ENCODE data around the gene ZNF785. TPM values are rescaled to one million over a fixed set of nuclear protein-coding genes. Genes with fewer than 3 reads are reported as not detected.
A peak's percentile ranks its signal among the peaks of the same experiment; 100 is the strongest.
"Not testable (repeated sequence)": the region's sequence is repeated elsewhere in the genome, so short reads cannot be mapped to it uniquely, and the experiment has no call there.

ZNF785 gene
- total RNA-seq, 4 donors from 2014 or later: 0.70 to 3.2 (median 1.0) TPM

GRCh38 chr16:30541502-30542329 is 43.8 kb downstream of the ZNF785 start:
- H3K4me1 ChIP-seq: peaks cover 0 to 12% of the 10 kb centered on the region in 2 donors
- no peaks in the 10 kb centered on the region for H3K9me3 ChIP-seq
- H3K27ac ChIP-seq: peak overlapping the region in 2 of 4 donors; percentile 2 to 27
- in situ Hi-C loops (cut with MboI; ENCODE audit: low sequenced_read_pairs in 4 of 4): no loop called here
- no peaks in the 10 kb centered on the region for H3K27me3 ChIP-seq
- peak in 1 of 2 donors; percentile 23 for ATAC-seq
- intact Hi-C loops (cut with DNase I; ENCODE audit: low total_unique reads): no loop called here
- TF ChIP-seq CTCF (IDR thresholded peaks at IDR 0.05 in 4 of 5, conservative IDR thresholded peaks at IDR 0.05 in 1 of 5) (no peak), POLR2A (IDR thresholded peaks at IDR 0.05) (no peak)
- DNase-seq: no peak
- no peaks in the 10 kb centered on the region for H3K36me3 ChIP-seq
- H3K4me3 ChIP-seq: no peak overlapping the region

GRCh38 chr16:30540916-30541464 is 44.5 kb downstream of the ZNF785 start:
- H3K36me3 ChIP-seq; in situ Hi-C loops (cut with MboI; ENCODE audit: low sequenced_read_pairs in 4 of 4); DNase-seq; ATAC-seq; H3K4me3 ChIP-seq; H3K27me3 ChIP-seq; H3K9me3 ChIP-seq; H3K27ac ChIP-seq; intact Hi-C loops (cut with DNase I; ENCODE audit: low total_unique reads): not testable (repeated sequence)
- H3K4me1 ChIP-seq: peaks cover 3 to 14% of the 10 kb centered on the region in 2 donors

DNA sequence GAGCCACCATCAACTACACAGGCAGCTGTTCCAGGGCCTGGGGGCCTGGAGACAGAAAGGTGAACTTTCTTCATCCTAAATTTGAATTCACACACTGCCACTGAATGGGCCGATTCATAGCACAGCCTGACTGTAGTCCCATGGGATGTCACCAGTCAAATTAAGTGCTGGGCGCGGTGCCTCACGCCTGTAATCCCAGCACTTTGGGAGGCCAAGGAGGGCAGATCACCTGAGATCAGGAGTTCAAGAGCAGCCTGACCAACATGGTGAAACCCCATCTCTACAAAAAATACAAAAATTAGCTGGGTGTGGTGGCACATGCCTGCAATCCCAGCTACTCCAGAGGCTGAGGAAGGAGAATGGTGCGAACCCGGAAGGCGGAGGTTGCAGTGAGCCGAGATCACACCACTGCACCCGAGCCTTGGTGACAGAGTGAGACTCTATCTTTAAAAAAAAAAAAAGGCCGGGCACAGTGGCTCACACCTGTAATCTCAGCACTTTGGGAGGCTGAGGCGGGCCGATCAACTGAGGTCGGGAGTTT is 45.4 kb downstream of the ZNF785 start:
- in situ Hi-C loops (cut with MboI; ENCODE audit: low sequenced_read_pairs in 4 of 4): loop anchor here in 2 of 4 donors (10.0 kb wide), 2 partner anchors 95 to 105 kb away; partner anchors contain the start of genes DCTPP1 (in 1 of the 2) and SEPHS2 (in 1 of the 2)
- ATAC-seq: not testable (repeated sequence)

DNA sequence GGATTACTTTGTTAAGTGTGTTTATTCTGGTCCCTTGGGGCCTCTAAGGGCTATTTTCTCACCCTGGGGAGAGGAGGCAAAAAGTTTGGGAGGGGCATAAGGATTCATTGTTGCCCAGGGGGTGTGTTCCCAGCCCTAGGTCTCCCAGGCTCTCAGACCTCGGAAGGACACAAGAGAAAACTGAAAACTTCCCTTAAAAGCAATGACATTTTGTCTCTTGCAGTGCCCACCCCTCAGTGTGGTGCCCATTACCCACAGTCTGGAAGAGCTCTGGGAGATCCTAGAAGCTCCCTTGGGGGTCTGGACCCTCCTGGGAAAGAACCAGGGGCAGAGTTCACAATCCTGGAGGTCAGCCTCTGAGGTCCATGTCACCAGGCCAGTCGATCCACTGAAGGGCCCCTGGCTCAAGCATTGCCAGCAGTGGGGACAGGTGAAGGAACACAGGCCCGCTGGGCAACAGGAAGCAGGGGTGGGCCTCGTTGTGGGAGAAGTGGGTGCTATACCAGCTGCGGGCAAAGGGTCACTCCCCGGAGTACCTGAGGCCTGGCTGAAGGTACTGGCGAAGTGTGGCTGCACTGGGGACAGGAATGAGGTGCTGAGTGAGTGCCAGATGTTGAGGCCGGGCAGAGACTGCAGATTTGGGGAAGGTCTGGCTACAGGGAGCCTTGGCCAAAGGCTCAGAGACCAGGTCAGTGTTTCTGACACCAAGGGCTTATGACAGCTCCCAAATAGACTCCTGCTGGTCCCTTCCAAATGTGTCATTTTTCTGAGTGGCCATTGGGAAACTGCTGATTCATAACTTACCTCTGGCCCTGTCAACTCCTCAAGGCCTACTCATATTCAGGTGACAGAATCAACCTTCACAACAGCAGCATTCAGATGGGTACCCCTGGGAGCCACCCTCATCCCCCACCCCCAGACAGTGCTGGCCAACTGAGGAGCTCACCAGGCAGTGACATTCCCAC is 46.2 kb downstream of the ZNF785 start:
- Histone ChIP-seq H3K27me3 (no peaks in the 10 kb centered on the region), H3K36me3 (no peaks in the 10 kb centered on the region), H3K27ac (no peak overlapping the region), H3K9me3 (no peaks in the 10 kb centered on the region), H3K4me3 (no peak overlapping the region), H3K4me1 (peaks cover 8 to 23% of the 10 kb centered on the region in 2 donors)
- TF ChIP-seq POLR2A (IDR thresholded peaks at IDR 0.05): no peak
- no peak for TF ChIP-seq CTCF (IDR thresholded peaks at IDR 0.05 in 4 of 5, conservative IDR thresholded peaks at IDR 0.05 in 1 of 5)
- ATAC-seq (no peak), DNase-seq (no peak)
- in situ Hi-C loops (cut with MboI; ENCODE audit: low sequenced_read_pairs in 4 of 4) (loop anchor here in 2 of 4 donors (10.0 kb wide), 2 partner anchors 94 to 104 kb away; partner anchors contain the start of genes DCTPP1 (in 1 of the 2) and SEPHS2 (in 1 of the 2)), intact Hi-C loops (cut with DNase I; ENCODE audit: low total_unique reads) (loop anchor here (10.0 kb wide), 1 partner anchor 544 kb away; the partner anchor contains the start of genes HIRIP3 and INO80E)

More for the DNA sequence above, 45.4 kb downstream of the ZNF785 start:
- DNase-seq, H3K4me3 ChIP-seq, H3K27ac ChIP-seq, H3K9me3 ChIP-seq, H3K27me3 ChIP-seq, H3K36me3 ChIP-seq: not testable (repeated sequence)
- intact Hi-C loops (cut with DNase I; ENCODE audit: low total_unique reads): loop anchor here (10.0 kb wide), 1 partner anchor 545 kb away; the partner anchor contains the start of genes HIRIP3 and INO80E
- H3K4me1 ChIP-seq: peaks cover 8 to 23% of the 10 kb centered on the region in 2 donors

DNA sequence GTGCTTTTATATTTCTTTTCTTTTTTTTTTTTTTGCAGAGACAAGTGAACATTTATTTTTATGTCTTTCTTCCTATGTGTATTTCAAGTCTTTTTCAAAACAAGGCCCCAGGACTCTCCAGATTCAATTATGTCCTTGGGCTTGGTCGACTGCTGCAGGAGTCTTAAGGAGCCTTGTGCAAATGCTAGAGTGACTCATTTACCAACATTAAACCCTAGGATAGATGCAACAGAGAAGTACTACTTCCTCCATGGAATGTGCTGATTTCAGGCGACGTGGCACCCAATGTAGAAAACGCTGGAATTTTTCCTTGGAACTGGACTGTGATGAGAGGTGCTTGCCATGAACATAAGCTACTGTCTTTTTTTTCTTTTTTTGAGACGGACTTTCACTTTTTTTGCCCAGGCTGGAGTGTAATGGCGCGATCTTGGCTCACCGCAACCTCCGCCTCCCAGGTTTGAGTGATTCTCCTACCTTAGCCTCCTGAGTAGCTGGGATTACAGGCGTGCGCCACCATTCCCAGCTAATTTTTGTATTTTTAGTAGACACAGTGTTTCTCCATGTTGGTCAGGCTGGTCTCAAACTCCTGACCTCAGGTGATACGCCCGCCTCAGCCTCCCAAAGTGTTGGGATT is 49.0 kb downstream of the ZNF785 start:
- DNase-seq, H3K27me3 ChIP-seq, H3K9me3 ChIP-seq, ATAC-seq: not testable (repeated sequence)
- peak overlapping the region; percentile 90 to 96 (median 94) for H3K27ac ChIP-seq
- peaks cover 23 to 33% of the 10 kb centered on the region in 2 donors for H3K4me1 ChIP-seq
- H3K4me3 ChIP-seq: peak overlapping the region in 1 of 4 donors; percentile 88
- in situ Hi-C loops (cut with MboI; ENCODE audit: low sequenced_read_pairs in 4 of 4): loop anchor here in 2 of 4 donors (10.0 kb wide), 2 partner anchors 92 to 102 kb away; partner anchors contain the start of genes DCTPP1 (in 1 of the 2) and SEPHS2 (in 1 of the 2)
- intact Hi-C loops (cut with DNase I; ENCODE audit: low total_unique reads): loop anchor here (2.0 to 10.0 kb wide), 2 partner anchors 92 to 542 kb away; partner anchors contain the start of genes HIRIP3 and INO80E
- H3K36me3 ChIP-seq: peaks cover 0 to 10% of the 10 kb centered on the region in 2 donors
